A673 (cell line): Measurements from ENCODE around the gene MYO1F.

ENCODE experiments used
- EZH2 ChIP-seq: fragments of 200-600 bp; sonication (generic); IDR thresholded peaks from 2 replicates; pipeline ENCODE4 v1.6.1; 2017; ENCODE audit warnings: borderline replicate concordance, low read depth, mild to moderate bottlenecking, mixed read lengths, antibody characterized with exemption, low read length; ENCODE audit not compliant: poor library complexity, severe bottlenecking
- TF ChIP-seq, protein P1 (sequence below): fragments of 300-800, 200-600 bp; sonication (generic); conservative IDR thresholded peaks from 2 replicates; pipeline ENCODE4 v1.5.1; 2017; ENCODE audit warnings: low read depth, mild to moderate bottlenecking, antibody characterized with exemption, low read length, moderate library complexity, mixed read lengths

DNA sequence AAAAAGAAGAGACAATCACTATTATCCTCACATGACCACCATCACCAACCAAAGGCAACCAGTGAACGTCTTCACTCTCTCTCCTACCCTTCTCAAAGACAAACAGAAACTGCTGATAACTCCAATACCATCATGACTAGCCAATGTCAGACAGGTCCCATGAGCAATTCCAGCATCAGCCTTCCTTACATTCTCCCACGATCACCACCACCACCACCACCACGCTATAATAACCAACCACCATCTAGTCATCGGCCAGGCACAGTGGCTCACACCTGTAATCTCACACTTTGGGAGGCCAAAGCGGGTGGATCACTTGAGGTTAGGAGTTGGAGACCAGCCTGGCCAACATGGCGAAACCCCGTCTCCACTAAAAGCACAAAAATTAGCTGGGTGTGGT, 3.9 kb downstream of the MYO1F start:
- TF ChIP-seq, protein P1, sequence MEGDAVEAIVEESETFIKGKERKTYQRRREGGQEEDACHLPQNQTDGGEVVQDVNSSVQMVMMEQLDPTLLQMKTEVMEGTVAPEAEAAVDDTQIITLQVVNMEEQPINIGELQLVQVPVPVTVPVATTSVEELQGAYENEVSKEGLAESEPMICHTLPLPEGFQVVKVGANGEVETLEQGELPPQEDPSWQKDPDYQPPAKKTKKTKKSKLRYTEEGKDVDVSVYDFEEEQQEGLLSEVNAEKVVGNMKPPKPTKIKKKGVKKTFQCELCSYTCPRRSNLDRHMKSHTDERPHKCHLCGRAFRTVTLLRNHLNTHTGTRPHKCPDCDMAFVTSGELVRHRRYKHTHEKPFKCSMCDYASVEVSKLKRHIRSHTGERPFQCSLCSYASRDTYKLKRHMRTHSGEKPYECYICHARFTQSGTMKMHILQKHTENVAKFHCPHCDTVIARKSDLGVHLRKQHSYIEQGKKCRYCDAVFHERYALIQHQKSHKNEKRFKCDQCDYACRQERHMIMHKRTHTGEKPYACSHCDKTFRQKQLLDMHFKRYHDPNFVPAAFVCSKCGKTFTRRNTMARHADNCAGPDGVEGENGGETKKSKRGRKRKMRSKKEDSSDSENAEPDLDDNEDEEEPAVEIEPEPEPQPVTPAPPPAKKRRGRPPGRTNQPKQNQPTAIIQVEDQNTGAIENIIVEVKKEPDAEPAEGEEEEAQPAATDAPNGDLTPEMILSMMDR: no peak
- no peak for TF ChIP-seq EZH2
